GM04503 (cell line): ENCODE results near the gene SEC24B.
"Not testable (repeated sequence)": the region's sequence is repeated elsewhere in the genome, so short reads cannot be mapped to it uniquely, and the experiment has no call there.

Source experiments
- DNase-seq: peaks from one replicate; pipeline ENCODE4 v3.0.0-alpha.2; 2012; ENCODE audit warnings: low read depth

The SEC24B gene

DNA sequence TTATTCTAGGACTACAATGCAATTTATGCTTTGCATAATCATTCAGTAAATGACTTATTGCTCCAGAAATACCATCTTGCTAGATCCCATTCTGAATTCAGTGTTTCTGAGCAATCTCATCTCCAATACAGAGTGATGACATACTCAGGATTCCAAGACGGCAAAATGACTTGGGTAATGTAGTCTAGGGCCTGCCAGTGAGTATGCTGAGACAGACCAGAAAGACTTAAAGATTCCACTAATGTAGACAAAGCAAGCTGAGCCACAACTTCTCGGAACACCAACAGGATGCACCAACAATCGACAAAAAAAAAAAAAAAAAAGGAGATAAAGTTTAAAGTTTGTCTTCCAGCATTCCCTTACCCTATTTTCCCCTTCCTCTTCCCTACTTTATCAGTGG, 919 bp upstream of the SEC24B start:
- DNase-seq, result peak; percentile 57

DNA sequence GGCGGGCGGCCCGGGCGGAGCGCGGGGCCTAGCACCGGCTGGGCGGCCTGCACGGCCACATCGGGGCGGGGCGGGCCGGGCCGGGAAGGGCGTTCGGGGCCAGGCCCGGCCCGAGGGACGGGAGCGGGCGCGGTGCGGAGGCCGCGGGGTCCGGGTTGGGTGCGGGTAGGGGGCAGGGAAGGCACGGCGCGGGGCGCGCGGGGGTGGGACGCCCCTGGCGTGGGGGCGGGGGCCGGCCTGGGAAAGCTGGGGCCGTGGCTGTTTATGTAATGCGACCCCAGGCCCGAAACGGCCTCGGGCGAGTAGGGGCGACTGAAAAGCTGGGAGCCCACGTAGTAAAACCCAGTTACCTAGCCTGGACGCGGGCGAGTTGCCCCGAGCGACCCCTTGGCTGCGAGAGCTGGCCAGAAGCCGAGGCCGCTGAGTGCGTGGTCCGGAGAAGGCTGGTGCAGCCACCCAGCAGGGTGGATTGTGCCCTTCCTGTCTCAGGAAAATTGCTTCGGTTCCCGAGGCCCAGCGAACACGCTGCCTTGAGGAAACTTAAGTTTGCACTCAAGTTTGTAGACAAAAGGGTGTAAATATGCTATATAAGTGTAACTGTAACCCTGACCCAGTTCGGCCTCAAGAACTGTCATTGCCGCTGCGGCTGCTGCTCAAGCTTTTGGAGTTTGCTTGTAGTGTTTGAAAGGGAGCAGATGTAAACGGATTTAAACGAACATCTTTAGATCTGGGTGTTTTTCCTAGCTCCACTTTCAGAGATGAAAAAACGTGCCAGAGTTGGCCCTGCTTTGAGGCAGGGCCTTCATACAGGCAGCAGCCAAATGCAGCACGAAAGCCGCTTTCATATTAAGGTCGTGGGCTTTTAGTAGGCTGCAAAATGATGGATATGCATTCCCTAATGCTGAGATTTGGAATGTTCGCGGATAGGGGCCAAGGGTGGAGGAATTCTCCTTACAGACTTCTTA, 674 bp downstream of the SEC24B start:
- DNase-seq, result no peak

GRCh38 chr4:109435635-109436034, 2.0 kb downstream of the SEC24B start:
- DNase-seq, result no peak

GRCh38 chr4:109436504-109436903, 2.9 kb downstream of the SEC24B start:
- no peak for DNase-seq

DNA sequence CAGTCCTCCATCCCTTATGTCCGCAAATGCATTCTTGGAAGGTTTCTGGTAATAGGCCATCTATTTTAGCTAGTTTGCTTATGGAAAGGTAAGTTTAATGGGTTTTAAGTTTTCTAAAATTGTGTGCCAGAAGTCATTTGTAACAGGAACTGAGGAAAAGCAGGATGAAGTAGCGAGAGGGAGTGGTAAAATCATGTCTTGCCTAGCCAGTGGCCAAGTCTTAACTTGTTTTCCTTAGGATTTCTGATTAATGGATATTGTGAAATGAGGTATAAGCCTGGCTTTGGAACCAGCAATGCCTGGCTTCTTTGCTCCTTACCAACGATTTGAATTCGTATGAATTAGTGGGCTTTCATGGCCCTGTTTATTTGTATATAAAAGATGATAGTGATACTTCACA, 7.3 kb downstream of the SEC24B start:
- no peak for DNase-seq

- DNase-seq, result no peak
These were observed 8.3 kb downstream of the SEC24B start for GRCh38 chr4:109441862-109442458.

DNA sequence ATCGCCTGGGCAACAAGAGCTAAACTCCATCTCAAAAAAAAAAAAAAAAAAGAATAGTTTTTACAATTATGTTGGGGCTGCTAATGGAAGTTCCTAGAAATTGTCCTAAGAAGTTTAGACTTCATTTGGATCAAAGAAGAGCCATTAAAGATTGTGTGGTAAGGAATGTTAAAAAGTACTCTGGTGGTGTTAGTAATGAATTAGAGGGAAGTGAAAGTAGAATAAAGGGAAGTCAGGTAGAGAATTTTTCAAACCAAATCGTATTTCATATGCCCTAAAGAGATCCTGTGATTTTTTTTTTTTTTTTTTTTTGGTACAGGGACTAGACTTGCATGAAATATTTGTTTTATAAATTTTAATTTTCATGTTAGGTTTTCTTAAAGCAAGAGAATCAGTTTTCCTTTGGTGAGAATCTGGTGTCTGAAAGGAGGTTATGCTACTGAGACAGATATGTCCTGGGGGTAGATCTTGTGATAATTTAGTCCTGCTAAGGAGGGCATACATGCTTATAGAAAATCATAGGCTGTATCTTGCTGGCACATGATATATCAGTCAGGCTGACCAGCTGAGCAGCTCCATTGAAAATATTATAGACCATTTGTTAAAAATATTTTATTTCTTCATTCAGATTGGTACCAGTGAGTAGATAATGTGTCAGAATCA, 10.7 kb downstream of the SEC24B start:
- no peak for DNase-seq

- DNase-seq, result no peak
These were observed 13.7 kb downstream of the SEC24B start for GRCh38 chr4:109447278-109447677.

- no peak for DNase-seq
These were observed 18.1 kb downstream of the SEC24B start for GRCh38 chr4:109451544-109452273.

DNA sequence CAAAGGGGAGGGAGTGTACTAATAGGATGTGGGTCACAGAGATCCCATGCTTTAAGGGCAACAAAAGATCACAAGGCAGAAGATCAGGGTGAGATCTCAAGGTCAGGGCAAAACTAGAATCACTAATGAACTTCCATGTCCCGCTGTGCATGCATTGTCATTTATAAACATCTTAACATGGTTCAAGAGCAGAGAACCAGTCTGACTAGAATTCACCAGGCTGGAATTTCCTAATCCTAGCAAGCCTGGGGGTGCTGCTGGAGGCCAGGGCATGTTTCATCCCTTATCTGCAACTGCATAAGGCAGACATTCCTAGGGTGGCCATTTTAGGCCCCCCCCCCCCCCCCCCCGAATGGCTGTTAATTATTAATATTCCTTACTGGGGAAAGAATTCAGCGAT, 19.5 kb downstream of the SEC24B start:
- DNase-seq, result not testable (repeated sequence)

- DNase-seq, result no peak
These were observed 28.7 kb downstream of the SEC24B start for GRCh38 chr4:109462297-109462696.

GRCh38 chr4:109462802-109463201, 29.2 kb downstream of the SEC24B start:
- DNase-seq, result no peak

- DNase-seq, result no peak
These were observed 31.5 kb downstream of the SEC24B start for GRCh38 chr4:109465069-109465468.

- no peak for DNase-seq
These were observed 36.3 kb downstream of the SEC24B start for GRCh38 chr4:109469915-109470314.

DNA sequence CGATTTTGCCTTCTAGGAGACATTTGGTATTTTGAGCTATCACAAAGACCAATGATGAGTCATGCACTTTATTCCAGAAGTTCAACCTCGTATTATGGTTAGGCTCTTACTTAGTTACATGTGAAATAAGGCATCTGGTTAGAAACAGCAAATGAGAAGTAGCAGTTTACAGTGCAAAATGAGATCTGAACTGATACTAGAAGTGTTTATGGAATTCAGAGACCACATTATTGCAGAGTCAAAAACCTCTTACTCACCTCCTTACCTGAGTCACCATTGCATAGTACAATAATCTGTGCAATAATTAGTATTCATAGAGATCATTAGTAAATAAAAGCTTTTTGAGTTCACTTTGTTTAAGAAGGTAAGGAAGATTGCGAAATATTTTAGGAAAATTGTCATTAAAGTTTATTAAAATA, 38.7 kb downstream of the SEC24B start:
- DNase-seq, result peak; percentile 31

- no peak for DNase-seq
These were observed 40.2 kb downstream of the SEC24B start for GRCh38 chr4:109473824-109474223.

GRCh38 chr4:109486007-109486406, 52.4 kb downstream of the SEC24B start:
- DNase-seq, result no peak

- DNase-seq, result no peak
These were observed 60.9 kb downstream of the SEC24B start for GRCh38 chr4:109494563-109494962.

GRCh38 chr4:109495514-109495913, 61.9 kb downstream of the SEC24B start:
- no peak for DNase-seq

DNA sequence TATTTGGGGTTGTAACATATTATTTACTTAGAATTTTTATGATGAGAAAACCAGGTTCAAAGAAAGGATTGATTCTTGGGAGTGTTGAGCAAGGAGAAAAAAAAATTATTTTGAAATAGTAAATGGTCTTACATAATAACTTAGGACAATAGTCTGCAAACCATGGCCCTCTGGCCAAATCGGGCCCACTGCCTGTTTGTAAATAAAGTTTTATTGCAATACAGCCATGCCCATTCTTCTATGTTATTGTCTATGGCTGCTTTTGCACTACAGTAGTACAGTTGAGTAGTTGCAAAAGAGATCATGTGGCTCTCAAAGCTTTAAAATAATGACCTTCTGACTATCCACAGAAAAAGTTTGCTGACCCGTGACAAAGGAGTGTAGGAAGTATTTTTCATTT, 63.3 kb downstream of the SEC24B start:
- no peak for DNase-seq

DNA sequence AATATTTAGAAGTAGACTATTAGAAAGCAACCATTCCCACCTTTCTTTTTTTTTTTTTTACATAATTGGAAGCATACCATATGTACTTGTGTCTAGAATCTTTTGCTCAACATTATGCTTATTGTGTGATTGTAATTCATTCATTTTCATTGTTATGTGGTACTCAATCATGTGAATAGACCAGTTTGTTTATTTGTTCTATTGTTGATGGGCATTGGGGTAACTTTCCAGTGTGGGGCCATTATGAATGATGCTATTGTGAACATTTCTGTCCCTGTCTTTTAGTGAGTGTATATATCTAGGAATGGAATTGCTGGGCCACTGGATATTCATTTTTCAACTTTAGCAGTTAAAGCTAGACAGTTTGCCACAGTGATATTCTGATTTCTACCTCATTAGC, 63.9 kb downstream of the SEC24B start:
- DNase-seq, result no peak

- no peak for DNase-seq
These were observed 65.9 kb downstream of the SEC24B start for GRCh38 chr4:109499513-109499912.
